Thoracic aorta (tissue), 2 donors: Measurements from ENCODE around the gene CAPN8. TPM values are rescaled to one million over a fixed set of nuclear protein-coding genes. Genes with fewer than 3 reads are reported as not detected.

ENCODE experiments used
- ATAC-seq: fragments of 150-250 bp; one replicate; pipeline ENCODE4 v1.8.0; 2017; ENCODE audit warnings: low read depth; ENCODE audit not compliant: insufficient number of reproducible peaks, low FRiP score
- DNase-seq: peaks from one replicate; pipeline ENCODE4 v3.0.0-alpha.2; 2020; ENCODE audit warnings: low spot score
- H3K27ac ChIP-seq, 2 donors: fragments of 200-600 bp; sonication (generic); 1 replicate in 1 of 2; 2 replicates in 1 of 2; pipeline ENCODE4 v1.5.1; 2016; ENCODE audit warnings: mild to moderate bottlenecking in 2 of 2, moderate library complexity in 2 of 2
- H3K27me3 ChIP-seq: fragments of 200-600 bp; sonication (generic); replicated peaks from 2 replicates; pipeline ENCODE4 v1.6.0; 2016; ENCODE audit warnings: mild to moderate bottlenecking; ENCODE audit not compliant: insufficient read depth
- H3K36me3 ChIP-seq: fragments of 200-600 bp; sonication (generic); one replicate; pipeline ENCODE4 v1.5.1; 2016
- H3K4me1 ChIP-seq, 2 donors: fragments of 200-600 bp; sonication (generic); 1 replicate in 1 of 2; 2 replicates in 1 of 2; pipeline versions ENCODE4 v1.5.1 to v1.6.0; 2016; ENCODE audit warnings: low read depth in 2 of 2, mild to moderate bottlenecking in 1 of 2; ENCODE audit not compliant: control insufficient read depth in 1 of 2
- H3K4me3 ChIP-seq: fragments of 200-600 bp; sonication (generic); 2 replicates; pipeline ENCODE4 v1.5.1; 2016; ENCODE audit warnings: mild to moderate bottlenecking
- H3K9me3 ChIP-seq: fragments of 200-600 bp; sonication (generic); 2 replicates; pipeline ENCODE4 v1.5.1; 2016
- total RNA-seq, 2 donors: library from RNA; depleted of rRNA; stranded (reverse); fragments of >200 nt; gene quantifications; one replicate each; pipeline versions ENCODE4 v1.1.0 to v1.2.3, GENCODE V29; 2016
- TF ChIP-seq, protein P1 (sequence below): fragments of 200-600 bp; sonication (generic); IDR thresholded peaks from one replicate; pipeline ENCODE4 v1.5.1; 2019; ENCODE audit warnings: antibody characterized with exemption

CAPN8 gene
- total RNA-seq, 2 donors from 2014 or later = 17.5 TPM; not detected in 1

DNA sequence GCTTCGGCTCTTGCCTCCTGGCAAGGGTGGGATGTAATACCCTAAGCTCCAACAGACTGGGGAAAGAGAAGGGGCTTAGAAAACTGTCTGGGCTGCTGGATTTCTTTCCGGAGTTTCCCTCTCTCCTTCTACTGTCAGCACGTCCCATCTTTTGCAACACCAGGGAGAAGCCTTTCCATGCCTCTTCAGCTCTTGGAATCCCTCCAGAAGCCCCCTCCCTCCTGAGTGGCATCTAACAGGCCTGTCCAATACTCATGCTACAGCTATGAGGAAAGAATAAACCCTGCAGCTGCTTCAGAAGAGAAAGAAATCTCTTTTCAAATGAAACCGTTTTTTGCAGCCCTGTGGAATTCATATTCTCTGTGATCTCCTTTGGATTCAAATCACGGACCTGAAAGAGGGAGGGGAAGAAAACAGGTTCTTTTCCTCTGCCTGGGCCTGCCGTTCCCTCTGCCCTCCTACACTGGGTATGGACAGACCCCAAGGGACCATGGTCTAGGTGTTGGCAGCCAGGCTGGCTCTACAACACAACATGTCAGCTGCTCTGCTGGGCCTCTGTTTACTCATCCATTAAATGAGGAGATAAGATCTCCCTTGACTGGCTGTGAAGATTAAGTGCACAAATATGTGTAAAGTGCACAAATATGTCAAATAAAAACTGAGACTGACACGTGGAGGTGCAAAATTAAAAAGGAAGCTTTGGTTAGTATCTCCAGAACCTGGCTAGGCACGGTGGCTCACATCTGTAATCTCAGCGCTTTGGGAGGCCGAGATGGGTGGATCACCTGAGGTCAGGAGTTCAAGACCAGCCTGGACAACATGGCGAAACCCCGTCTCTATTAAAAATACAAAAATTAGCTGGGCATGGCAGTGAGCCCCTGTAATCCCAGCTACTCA, 40.8 kb upstream of the CAPN8 start:
- ATAC-seq (no peak), DNase-seq (no peak)
- peaks cover 27 to 76% of the 10 kb centered on the region in 2 donors for H3K4me1 ChIP-seq
- H3K27ac ChIP-seq = peak overlapping the region; percentile 71 to 84
- no peaks in the 10 kb centered on the region for H3K9me3 ChIP-seq
- no peak overlapping the region for H3K4me3 ChIP-seq
- H3K36me3 ChIP-seq = no peaks in the 10 kb centered on the region
- no peaks in the 10 kb centered on the region for H3K27me3 ChIP-seq
- TF ChIP-seq, protein P1, sequence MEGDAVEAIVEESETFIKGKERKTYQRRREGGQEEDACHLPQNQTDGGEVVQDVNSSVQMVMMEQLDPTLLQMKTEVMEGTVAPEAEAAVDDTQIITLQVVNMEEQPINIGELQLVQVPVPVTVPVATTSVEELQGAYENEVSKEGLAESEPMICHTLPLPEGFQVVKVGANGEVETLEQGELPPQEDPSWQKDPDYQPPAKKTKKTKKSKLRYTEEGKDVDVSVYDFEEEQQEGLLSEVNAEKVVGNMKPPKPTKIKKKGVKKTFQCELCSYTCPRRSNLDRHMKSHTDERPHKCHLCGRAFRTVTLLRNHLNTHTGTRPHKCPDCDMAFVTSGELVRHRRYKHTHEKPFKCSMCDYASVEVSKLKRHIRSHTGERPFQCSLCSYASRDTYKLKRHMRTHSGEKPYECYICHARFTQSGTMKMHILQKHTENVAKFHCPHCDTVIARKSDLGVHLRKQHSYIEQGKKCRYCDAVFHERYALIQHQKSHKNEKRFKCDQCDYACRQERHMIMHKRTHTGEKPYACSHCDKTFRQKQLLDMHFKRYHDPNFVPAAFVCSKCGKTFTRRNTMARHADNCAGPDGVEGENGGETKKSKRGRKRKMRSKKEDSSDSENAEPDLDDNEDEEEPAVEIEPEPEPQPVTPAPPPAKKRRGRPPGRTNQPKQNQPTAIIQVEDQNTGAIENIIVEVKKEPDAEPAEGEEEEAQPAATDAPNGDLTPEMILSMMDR = no peak

GRCh38 chr1:223704921-223705878, 39.7 kb upstream of the CAPN8 start:
- Histone ChIP-seq H3K27ac (peak overlapping the region; percentile 71 to 84), H3K4me1 (peaks cover 33 to 87% of the 10 kb centered on the region in 2 donors), H3K27me3 (no peaks in the 10 kb centered on the region), H3K36me3 (no peaks in the 10 kb centered on the region), H3K4me3 (peak overlapping the region; percentile 3), H3K9me3 (no peaks in the 10 kb centered on the region)
- TF ChIP-seq, protein P1 = no peak
- no peak for DNase-seq
- ATAC-seq = no peak

DNA sequence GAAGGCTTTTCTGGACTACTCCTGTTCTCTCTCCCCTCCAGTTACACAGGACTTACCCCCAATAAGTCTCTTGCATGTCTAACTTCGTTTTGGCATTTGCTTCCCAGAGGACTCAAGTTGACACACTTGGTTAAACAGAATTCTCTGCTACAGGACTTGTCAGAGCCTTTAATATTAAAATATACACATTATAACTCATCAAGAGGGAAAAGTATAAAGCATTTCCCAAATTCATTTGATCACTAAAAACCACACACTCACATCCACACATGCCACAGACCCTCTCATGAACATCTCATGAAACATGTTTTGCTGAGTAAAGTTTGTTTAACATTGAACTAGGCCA, 38.1 kb upstream of the CAPN8 start:
- no peaks in the 10 kb centered on the region for H3K36me3 ChIP-seq
- peak overlapping the region; percentile 71 to 84 for H3K27ac ChIP-seq
- H3K4me1 ChIP-seq = peaks cover 39 to 90% of the 10 kb centered on the region in 2 donors
- TF ChIP-seq, protein P1 = no peak
- no peaks in the 10 kb centered on the region for H3K27me3 ChIP-seq
- no peak for DNase-seq
- no peaks in the 10 kb centered on the region for H3K9me3 ChIP-seq
- no peak overlapping the region for H3K4me3 ChIP-seq
- no peak for ATAC-seq

DNA sequence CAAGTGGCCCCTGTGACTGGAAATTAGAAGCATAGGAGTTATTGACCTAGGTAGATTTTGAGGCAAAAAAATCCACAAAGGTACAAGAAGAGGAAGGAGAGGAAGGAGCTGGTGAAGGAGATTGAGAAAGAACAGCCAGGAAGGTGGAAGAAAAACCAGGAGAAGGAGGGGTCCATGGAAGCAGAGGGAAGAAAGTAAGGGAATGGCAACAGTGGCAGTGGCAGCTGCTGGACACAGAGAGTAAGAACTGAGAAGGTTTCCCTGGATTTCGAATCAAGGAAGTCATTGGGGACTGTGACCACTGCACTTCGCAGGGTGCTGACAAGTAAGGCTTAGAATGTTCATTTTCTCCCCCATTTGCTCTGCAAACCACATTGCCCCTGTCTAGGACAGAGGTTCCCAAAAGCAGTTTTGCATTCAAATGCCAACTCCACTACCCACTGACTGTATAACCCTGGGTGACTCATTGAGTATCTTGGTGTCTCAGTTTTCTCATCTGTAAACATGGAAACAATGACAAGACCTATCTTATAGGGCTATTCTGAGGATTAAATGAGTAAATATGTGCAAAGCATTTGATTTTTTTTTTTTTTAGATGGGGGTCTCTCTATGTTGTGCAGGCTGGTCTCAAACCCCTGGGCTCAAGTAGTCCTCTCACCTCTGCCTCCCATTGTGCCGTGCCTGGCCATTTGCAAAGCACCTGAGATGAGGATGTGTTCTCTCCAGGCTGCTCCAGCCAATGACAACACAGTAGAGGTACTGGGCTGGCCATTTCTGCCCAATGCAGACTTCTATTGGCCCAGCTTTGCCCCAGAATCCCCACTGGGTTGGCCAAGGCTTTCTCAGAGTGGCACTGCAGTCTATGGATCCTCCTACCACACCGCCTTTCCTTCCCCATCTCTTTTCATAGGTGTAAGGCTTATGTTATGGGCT, 37.5 kb upstream of the CAPN8 start:
- Histone ChIP-seq H3K27ac (peak overlapping the region; percentile 82 to 84), H3K4me3 (peak overlapping the region; percentile 59), H3K36me3 (no peaks in the 10 kb centered on the region), H3K4me1 (peaks cover 34 to 85% of the 10 kb centered on the region in 2 donors), H3K9me3 (no peaks in the 10 kb centered on the region), H3K27me3 (no peaks in the 10 kb centered on the region)
- no peak for DNase-seq
- no peak for ATAC-seq
- TF ChIP-seq, protein P1 = no peak
